ENCODE data around the gene ETNK1.
"Not testable (repeated sequence)": the region's sequence is repeated elsewhere in the genome, so short reads cannot be mapped to it uniquely, and the experiment has no call there.

The ETNK1 gene

GRCh38 chr12:22689876-22690275 is 64.9 kb downstream of the ETNK1 start:
- TF ChIP-seq CTCF (conservative IDR thresholded peaks at IDR 0.05) = no peak
- H3K27ac ChIP-seq = no peak overlapping the region

- TF ChIP-seq CTCF (conservative IDR thresholded peaks at IDR 0.05) = no peak
- H3K27ac ChIP-seq = no peak overlapping the region
These were observed 66.3 kb downstream of the ETNK1 start for GRCh38 chr12:22691319-22691718.

GRCh38 chr12:22692467-22692866 is 67.5 kb downstream of the ETNK1 start:
- H3K27ac ChIP-seq = not testable (repeated sequence)

- H3K27ac ChIP-seq = no peak overlapping the region
- no peak for TF ChIP-seq CTCF (conservative IDR thresholded peaks at IDR 0.05)
These were observed 68.1 kb downstream of the ETNK1 start for GRCh38 chr12:22692964-22693555.

- TF ChIP-seq CTCF (conservative IDR thresholded peaks at IDR 0.05) = no peak
These were observed 73.6 kb downstream of the ETNK1 start for GRCh38 chr12:22698576-22698975.

GRCh38 chr12:22699705-22700104 is 74.7 kb downstream of the ETNK1 start:
- H3K27ac ChIP-seq = not testable (repeated sequence)

More at GRCh38 chr12:22698576-22698975, 73.6 kb downstream of the ETNK1 start:
- H3K27ac ChIP-seq = no peak overlapping the region

GRCh38 chr12:22700106-22700505 is 75.1 kb downstream of the ETNK1 start:
- no peak for TF ChIP-seq CTCF (conservative IDR thresholded peaks at IDR 0.05)
- H3K27ac ChIP-seq = no peak overlapping the region

GRCh38 chr12:22701216-22701809 is 76.3 kb downstream of the ETNK1 start:
- H3K27ac ChIP-seq = not testable (repeated sequence)

- TF ChIP-seq CTCF (conservative IDR thresholded peaks at IDR 0.05) = no peak
These were observed 77.7 kb downstream of the ETNK1 start for GRCh38 chr12:22702690-22703089.

More at GRCh38 chr12:22702690-22703089, 77.7 kb downstream of the ETNK1 start:
- no peak overlapping the region for H3K27ac ChIP-seq
